Retinal pigment epithelial cell (primary cell): ENCODE measurements around the gene HRCT1.

Source experiments
- DNase-seq: peaks from one replicate; pipeline ENCODE4 v3.0.0-alpha.2; 2010; ENCODE audit warnings: low read depth
- H3K4me3 ChIP-seq: 2 replicates; pipeline ENCODE4 v1.5.1; 2011; ENCODE audit warnings: mild to moderate bottlenecking, low read length, control low read depth, moderate library complexity
- TF ChIP-seq, protein P1 (sequence below): conservative IDR thresholded peaks from 2 replicates; pipeline ENCODE4 v1.5.1; 2011; ENCODE audit warnings: low read depth, low read length, control low read depth, inconsistent platforms

The HRCT1 gene

GRCh38 chr9:35862328-35862727 is 43.7 kb upstream of the HRCT1 start:
- DNase-seq, result no peak
- H3K4me3 ChIP-seq, result no peak overlapping the region
- TF ChIP-seq, protein P1, sequence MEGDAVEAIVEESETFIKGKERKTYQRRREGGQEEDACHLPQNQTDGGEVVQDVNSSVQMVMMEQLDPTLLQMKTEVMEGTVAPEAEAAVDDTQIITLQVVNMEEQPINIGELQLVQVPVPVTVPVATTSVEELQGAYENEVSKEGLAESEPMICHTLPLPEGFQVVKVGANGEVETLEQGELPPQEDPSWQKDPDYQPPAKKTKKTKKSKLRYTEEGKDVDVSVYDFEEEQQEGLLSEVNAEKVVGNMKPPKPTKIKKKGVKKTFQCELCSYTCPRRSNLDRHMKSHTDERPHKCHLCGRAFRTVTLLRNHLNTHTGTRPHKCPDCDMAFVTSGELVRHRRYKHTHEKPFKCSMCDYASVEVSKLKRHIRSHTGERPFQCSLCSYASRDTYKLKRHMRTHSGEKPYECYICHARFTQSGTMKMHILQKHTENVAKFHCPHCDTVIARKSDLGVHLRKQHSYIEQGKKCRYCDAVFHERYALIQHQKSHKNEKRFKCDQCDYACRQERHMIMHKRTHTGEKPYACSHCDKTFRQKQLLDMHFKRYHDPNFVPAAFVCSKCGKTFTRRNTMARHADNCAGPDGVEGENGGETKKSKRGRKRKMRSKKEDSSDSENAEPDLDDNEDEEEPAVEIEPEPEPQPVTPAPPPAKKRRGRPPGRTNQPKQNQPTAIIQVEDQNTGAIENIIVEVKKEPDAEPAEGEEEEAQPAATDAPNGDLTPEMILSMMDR, result no peak

- TF ChIP-seq, protein P1, result no peak
- no peak for DNase-seq
These were observed 42.4 kb upstream of the HRCT1 start for GRCh38 chr9:35863583-35863982.

GRCh38 chr9:35864695-35865255 is 41.2 kb upstream of the HRCT1 start:
- no peak overlapping the region for H3K4me3 ChIP-seq
- DNase-seq, result no peak
- TF ChIP-seq, protein P1, result no peak

More at GRCh38 chr9:35863583-35863982, 42.4 kb upstream of the HRCT1 start:
- H3K4me3 ChIP-seq, result no peak overlapping the region

- TF ChIP-seq, protein P1, result no peak
- H3K4me3 ChIP-seq, result no peak overlapping the region
- DNase-seq, result no peak
These were observed 38.5 kb upstream of the HRCT1 start for GRCh38 chr9:35867538-35867937.

GRCh38 chr9:35868933-35869332 is 37.1 kb upstream of the HRCT1 start:
- DNase-seq, result no peak
- H3K4me3 ChIP-seq, result no peak overlapping the region
- TF ChIP-seq, protein P1, result no peak

DNA sequence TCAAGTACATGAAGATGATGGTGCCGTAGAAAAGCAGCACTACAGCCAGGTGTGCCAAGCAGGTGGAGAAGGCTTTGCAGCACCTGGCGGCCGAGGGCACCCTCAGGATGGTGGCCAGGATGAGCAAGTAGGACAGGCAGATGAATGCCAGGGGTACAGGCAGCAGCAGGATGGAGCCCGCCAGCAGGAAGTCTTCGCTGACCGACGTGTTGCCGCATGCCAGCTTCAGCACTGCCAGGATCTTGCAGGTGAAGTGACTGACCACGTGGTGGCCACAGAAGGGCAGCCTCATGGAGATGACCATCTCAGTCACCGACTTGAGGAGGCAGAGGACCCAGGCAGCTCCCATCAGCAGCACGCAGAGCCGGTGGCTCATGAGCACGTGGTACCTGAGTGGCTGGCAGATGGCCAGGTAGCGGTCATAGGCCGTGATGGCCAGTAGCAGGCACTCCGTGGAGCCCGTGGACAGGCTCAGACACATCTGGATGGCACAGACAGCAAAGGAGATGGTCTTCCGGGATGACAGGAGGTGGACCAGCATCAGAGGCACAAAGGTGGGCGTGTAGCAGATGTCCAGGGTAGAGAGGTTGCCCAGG is 36.3 kb upstream of the HRCT1 start:
- no peak overlapping the region for H3K4me3 ChIP-seq
- no peak for DNase-seq
- TF ChIP-seq, protein P1, result no peak

DNA sequence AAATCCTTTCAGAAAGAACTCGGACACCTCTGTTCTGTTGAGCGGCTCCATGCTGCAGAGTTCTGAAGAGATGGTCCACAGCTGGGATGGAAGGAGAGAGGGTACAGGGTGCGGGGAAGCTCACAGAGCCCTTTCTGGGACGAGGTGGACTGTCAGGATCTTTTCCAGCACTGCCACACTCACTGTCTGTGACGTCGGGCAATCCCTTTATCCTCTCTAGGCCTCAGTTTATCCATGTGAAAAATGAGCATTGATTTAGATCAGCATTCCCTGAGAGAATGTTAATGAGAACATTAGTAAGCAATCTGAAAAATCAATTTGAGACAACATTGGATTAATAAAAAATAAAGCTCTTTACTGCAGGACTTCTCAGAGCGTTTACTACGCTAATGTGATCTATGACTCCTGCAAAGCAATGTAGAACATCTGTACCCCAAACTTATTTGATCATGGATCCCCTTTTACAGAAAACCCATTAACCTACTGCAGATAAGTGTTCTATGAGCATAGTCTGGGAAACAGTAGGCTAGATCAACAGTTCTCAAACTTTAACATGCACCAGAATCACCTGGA is 35.6 kb upstream of the HRCT1 start, which contains the start of gene OR13J1:
TSS of gene OR13J1 (minus strand) at position 51 of the 573 bp plus-strand sequence. CDS start at position 51, 0 bp downstream.
- TF ChIP-seq, protein P1, result no peak
- DNase-seq, result no peak
- no peak within 1 kb of the TSS for H3K4me3 ChIP-seq
